PFSK-1 (cell line): ENCODE measurements around the gene BAIAP2L1.

ENCODE experiments used
- FOXP2 ChIP-seq: optimal IDR thresholded peaks from 2 replicates; pipeline ENCODE3; 2011; ENCODE audit warnings: borderline replicate concordance, control low read depth, inconsistent platforms; ENCODE audit not compliant: insufficient read depth; ENCODE audit errors: extremely low read length, extremely low read depth
- POLR2AphosphoS5 ChIP-seq: IDR thresholded peaks from 2 replicates; pipeline ENCODE4 v1.6.1; 2012; ENCODE audit warnings: low read depth, mild to moderate bottlenecking, control low read depth, low read length, moderate library complexity
- REST ChIP-seq, 2 experiments: IDR thresholded peaks; 2 replicates each; pipeline versions ENCODE4 v1.6.1 to v1.8.0; 2011 to 2012; ENCODE audit warnings: low read depth in 2 of 2, low read length in 2 of 2, control low read depth in 1 of 2, inconsistent platforms in 1 of 2, mild to moderate bottlenecking in 1 of 2, moderate library complexity in 1 of 2; ENCODE audit not compliant: insufficient read depth in 1 of 2
- SIN3A ChIP-seq: IDR thresholded peaks from 2 replicates; pipeline ENCODE4 v1.6.1; 2012; ENCODE audit warnings: mild to moderate bottlenecking, low read length, moderate library complexity, borderline replicate concordance; ENCODE audit not compliant: insufficient read depth
- TAF1 ChIP-seq: IDR thresholded peaks from 2 replicates; pipeline ENCODE4 v1.6.1; 2012; ENCODE audit warnings: low read length, control low read depth, borderline replicate concordance; ENCODE audit not compliant: insufficient read depth

Gene BAIAP2L1

GRCh38 chr7:98294798-98295382 is 106.0 kb downstream of the BAIAP2L1 start:
- no peak for TF ChIP-seq REST (IDR thresholded peaks at IDR 0.05; ENCODE audit: insufficient read depth in 1 of 2, low read depth in 2 of 2, low read length in 2 of 2)
- TF ChIP-seq TAF1 = no peak
- TF ChIP-seq FOXP2 = no peak
- TF ChIP-seq POLR2AphosphoS5 = peak; percentile 36; the same call in 1 of the 2 replicates
- TF ChIP-seq SIN3A = no peak

- TF ChIP-seq POLR2AphosphoS5 = no peak
- no peak for TF ChIP-seq TAF1
- no peak for TF ChIP-seq SIN3A
- no peak for TF ChIP-seq REST (IDR thresholded peaks at IDR 0.05; ENCODE audit: insufficient read depth in 1 of 2, low read depth in 2 of 2, low read length in 2 of 2)
- no peak for TF ChIP-seq FOXP2
Observed at GRCh38 chr7:98294326-98294725, 106.6 kb downstream of the BAIAP2L1 start.

GRCh38 chr7:98293746-98294145 is 107.1 kb downstream of the BAIAP2L1 start:
- TF ChIP-seq FOXP2 (no peak), SIN3A (no peak), POLR2AphosphoS5 (no peak)

- TF ChIP-seq FOXP2 (no peak), SIN3A (no peak), REST (IDR thresholded peaks at IDR 0.05; ENCODE audit: insufficient read depth in 1 of 2, low read depth in 2 of 2, low read length in 2 of 2) (no peak)
Observed at GRCh38 chr7:98293265-98293664, 107.6 kb downstream of the BAIAP2L1 start.

GRCh38 chr7:98291717-98292116 is 109.2 kb downstream of the BAIAP2L1 start:
- TF ChIP-seq POLR2AphosphoS5 (no peak), REST (IDR thresholded peaks at IDR 0.05; ENCODE audit: insufficient read depth in 1 of 2, low read depth in 2 of 2, low read length in 2 of 2) (no peak), TAF1 (no peak), FOXP2 (no peak), SIN3A (no peak)
